ENCODE results near the gene DAND5. TPM values are rescaled to one million over a fixed set of nuclear protein-coding genes. Genes with fewer than 3 reads are reported as not detected.

Gene DAND5
- total and polyA plus RNA-seq, 10 of the 15 experiments (the other 5 are each of a cell fraction or from before 2014, with no cell fraction given), result 0.06 to 0.15 (median 0.12) TPM; not detected in 5

GRCh38 chr19:12938779-12939601, 30.4 kb upstream of the DAND5 start (continued):
- TF ChIP-seq, protein P1, sequence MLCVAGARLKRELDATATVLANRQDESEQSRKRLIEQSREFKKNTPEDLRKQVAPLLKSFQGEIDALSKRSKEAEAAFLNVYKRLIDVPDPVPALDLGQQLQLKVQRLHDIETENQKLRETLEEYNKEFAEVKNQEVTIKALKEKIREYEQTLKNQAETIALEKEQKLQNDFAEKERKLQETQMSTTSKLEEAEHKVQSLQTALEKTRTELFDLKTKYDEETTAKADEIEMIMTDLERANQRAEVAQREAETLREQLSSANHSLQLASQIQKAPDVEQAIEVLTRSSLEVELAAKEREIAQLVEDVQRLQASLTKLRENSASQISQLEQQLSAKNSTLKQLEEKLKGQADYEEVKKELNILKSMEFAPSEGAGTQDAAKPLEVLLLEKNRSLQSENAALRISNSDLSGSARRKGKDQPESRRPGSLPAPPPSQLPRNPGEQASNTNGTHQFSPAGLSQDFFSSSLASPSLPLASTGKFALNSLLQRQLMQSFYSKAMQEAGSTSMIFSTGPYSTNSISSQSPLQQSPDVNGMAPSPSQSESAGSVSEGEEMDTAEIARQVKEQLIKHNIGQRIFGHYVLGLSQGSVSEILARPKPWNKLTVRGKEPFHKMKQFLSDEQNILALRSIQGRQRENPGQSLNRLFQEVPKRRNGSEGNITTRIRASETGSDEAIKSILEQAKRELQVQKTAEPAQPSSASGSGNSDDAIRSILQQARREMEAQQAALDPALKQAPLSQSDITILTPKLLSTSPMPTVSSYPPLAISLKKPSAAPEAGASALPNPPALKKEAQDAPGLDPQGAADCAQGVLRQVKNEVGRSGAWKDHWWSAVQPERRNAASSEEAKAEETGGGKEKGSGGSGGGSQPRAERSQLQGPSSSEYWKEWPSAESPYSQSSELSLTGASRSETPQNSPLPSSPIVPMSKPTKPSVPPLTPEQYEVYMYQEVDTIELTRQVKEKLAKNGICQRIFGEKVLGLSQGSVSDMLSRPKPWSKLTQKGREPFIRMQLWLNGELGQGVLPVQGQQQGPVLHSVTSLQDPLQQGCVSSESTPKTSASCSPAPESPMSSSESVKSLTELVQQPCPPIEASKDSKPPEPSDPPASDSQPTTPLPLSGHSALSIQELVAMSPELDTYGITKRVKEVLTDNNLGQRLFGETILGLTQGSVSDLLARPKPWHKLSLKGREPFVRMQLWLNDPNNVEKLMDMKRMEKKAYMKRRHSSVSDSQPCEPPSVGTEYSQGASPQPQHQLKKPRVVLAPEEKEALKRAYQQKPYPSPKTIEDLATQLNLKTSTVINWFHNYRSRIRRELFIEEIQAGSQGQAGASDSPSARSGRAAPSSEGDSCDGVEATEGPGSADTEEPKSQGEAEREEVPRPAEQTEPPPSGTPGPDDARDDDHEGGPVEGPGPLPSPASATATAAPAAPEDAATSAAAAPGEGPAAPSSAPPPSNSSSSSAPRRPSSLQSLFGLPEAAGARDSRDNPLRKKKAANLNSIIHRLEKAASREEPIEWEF (IDR thresholded peaks at IDR 0.05; ENCODE audit: insufficient replicate concordance, low read depth, low read length), result no peak
- TF ChIP-seq WRNIP1 (IDR thresholded peaks at IDR 0.05; ENCODE audit: borderline replicate concordance, low read depth, low read length) (no peak), MLLT1 (IDR thresholded peaks at IDR 0.05) (peak; percentile 69), SUZ12 (IDR thresholded peaks at IDR 0.05; ENCODE audit: unreplicated experiment) (no peak), SUPT20H (IDR thresholded peaks at IDR 0.05; ENCODE audit: borderline replicate concordance, control insufficient read depth, low read depth, low read length) (no peak), RUNX3 (IDR thresholded peaks at IDR 0.05; ENCODE audit: low read length) (no peak), CBX5 (IDR thresholded peaks at IDR 0.05; ENCODE audit: low read depth) (no peak), HDGF (IDR thresholded peaks at IDR 0.05) (no peak), IKZF1 (conservative IDR thresholded peaks at IDR 0.05) (peak; percentile 58), ZNF687 (IDR thresholded peaks at IDR 0.05) (0 out of 2 replicates have a peak, but pooled peaks have one; percentile 25), YY1 (IDR thresholded peaks at IDR 0.05; ENCODE audit: low read depth, low read length) (no peak), SKIL (IDR thresholded peaks at IDR 0.05; ENCODE audit: low read depth, poor library complexity, severe bottlenecking) (peak; percentile 42), SMARCA5 (IDR thresholded peaks at IDR 0.05) (0 out of 2 replicates have a peak, but pooled peaks have one; percentile 5)
- TF ChIP-seq, protein P2, sequence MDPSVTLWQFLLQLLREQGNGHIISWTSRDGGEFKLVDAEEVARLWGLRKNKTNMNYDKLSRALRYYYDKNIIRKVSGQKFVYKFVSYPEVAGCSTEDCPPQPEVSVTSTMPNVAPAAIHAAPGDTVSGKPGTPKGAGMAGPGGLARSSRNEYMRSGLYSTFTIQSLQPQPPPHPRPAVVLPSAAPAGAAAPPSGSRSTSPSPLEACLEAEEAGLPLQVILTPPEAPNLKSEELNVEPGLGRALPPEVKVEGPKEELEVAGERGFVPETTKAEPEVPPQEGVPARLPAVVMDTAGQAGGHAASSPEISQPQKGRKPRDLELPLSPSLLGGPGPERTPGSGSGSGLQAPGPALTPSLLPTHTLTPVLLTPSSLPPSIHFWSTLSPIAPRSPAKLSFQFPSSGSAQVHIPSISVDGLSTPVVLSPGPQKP (IDR thresholded peaks at IDR 0.05; ENCODE audit: low read depth, low read length), result no peak

All from GM12878 (cell line).